ENCODE results near the gene CD59.

Gene CD59

DNA sequence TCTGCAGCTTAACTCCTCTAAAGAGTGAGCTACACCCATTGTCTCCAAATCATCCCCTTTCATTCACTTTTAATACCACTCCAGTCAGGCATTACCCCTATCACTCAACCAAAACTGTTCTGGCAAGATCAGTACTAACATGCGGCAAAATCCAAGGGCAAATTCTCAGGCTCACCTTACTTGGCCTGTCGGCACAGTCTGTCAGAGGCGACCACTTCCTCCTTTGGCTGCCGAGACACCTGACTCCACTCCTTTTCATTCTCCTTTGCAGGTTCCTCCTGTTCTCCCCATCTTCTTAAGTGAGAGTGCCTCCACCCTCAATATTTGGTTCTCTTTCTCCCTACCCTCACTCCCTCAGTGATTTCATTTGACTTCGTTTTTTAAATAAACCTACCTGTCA, 39.8 kb downstream of the CD59 start:
- H3K4me3 ChIP-seq (ENCODE audit: low read depth, low read length) = no peak overlapping the region
- DNase-seq (ENCODE audit: low read depth) = no peak

GRCh38 chr11:33695051-33695566, 41.1 kb downstream of the CD59 start:
- no peak for TF ChIP-seq CTCF (conservative IDR thresholded peaks at IDR 0.05; ENCODE audit: low read depth, low read length)
- no peak overlapping the region for H3K4me3 ChIP-seq (ENCODE audit: low read depth, low read length)
- DNase-seq (ENCODE audit: low read depth) = no peak

More for the DNA sequence above, 39.8 kb downstream of the CD59 start:
- no peak for TF ChIP-seq CTCF (conservative IDR thresholded peaks at IDR 0.05; ENCODE audit: low read depth, low read length)

DNA sequence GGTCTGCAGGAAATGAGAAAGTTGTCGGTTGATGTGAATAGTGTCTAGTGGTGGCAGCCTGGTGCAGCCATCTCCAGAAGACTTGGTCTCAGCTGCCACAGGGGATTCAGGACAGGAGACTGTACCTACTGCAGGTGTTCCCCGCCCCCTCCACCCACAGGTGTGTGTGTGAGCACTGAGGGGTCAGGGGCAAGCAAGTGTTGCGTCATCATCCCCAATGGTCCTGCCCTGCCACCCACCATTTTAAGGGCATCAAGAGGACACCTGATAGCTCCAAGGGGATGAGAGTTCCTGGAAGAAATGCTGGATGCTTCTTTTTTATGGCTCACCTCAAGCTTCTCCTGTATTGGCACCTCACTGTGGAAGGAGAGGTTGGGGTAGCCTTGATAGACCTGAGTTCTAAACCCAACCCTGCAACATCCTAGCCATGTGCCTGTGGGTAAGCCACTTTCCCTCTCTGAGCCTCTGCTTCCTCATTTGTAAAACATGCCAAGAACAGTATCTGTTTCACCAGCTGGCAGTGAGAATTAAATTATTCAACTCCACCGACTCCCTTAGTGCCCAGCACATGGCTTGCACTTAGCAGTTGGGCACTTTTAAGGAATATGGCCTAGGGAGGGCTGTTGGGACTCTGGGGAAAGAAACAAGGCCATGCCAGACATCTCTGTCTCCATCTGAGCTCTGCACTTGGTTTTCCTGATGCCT, 41.7 kb downstream of the CD59 start:
- DNase-seq (ENCODE audit: low read depth) = no peak
- no peak for TF ChIP-seq CTCF (conservative IDR thresholded peaks at IDR 0.05; ENCODE audit: low read depth, low read length)
- H3K4me3 ChIP-seq (ENCODE audit: low read depth, low read length) = no peak overlapping the region

DNA sequence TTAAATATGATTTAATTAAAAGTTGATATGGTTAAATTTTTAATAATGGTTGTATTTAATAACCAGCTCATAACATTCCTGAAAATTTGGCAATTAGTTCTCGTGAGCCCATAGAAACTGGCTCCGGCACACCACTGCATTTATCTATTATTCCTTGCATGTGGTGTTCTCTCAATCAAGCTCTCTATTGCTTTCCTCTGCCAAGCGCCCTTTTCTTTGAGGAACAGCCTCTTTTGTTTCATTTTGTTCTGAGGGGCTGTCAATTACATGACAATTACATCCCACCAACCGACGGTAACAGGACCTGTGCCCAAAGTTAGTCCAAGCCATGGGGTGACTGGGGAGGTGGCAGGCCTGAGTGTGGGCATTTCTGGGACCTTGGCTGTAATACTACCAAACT, 43.7 kb downstream of the CD59 start:
- TF ChIP-seq CTCF (conservative IDR thresholded peaks at IDR 0.05; ENCODE audit: low read depth, low read length) = no peak
- DNase-seq (ENCODE audit: low read depth) = no peak
- no peak overlapping the region for H3K4me3 ChIP-seq (ENCODE audit: low read depth, low read length)

- peak overlapping the region; percentile 25 for H3K4me3 ChIP-seq (ENCODE audit: low read depth, low read length)
- peak; percentile 99 for DNase-seq (ENCODE audit: low read depth)
- TF ChIP-seq CTCF (conservative IDR thresholded peaks at IDR 0.05; ENCODE audit: low read depth, low read length) = no peak
Observed at GRCh38 chr11:33692013-33692504, 44.2 kb downstream of the CD59 start.

- TF ChIP-seq CTCF (conservative IDR thresholded peaks at IDR 0.05; ENCODE audit: low read depth, low read length) = no peak
- no peak overlapping the region for H3K4me3 ChIP-seq (ENCODE audit: low read depth, low read length)
- no peak for DNase-seq (ENCODE audit: low read depth)
Observed at GRCh38 chr11:33691066-33691864, 45.0 kb downstream of the CD59 start.

Measured in choroid plexus epithelial cell (primary cell).